NCI-H1436 (cell line): ENCODE results near the gene PLCB1.
"Not testable (repeated sequence)": the region's sequence is repeated elsewhere in the genome, so short reads cannot be mapped to it uniquely, and the experiment has no call there.

Experiments
- DNase-seq: peaks from one replicate; lab custom pipeline; 2025; lab: John Stamatoyannopoulos, UW

The PLCB1 gene

DNA sequence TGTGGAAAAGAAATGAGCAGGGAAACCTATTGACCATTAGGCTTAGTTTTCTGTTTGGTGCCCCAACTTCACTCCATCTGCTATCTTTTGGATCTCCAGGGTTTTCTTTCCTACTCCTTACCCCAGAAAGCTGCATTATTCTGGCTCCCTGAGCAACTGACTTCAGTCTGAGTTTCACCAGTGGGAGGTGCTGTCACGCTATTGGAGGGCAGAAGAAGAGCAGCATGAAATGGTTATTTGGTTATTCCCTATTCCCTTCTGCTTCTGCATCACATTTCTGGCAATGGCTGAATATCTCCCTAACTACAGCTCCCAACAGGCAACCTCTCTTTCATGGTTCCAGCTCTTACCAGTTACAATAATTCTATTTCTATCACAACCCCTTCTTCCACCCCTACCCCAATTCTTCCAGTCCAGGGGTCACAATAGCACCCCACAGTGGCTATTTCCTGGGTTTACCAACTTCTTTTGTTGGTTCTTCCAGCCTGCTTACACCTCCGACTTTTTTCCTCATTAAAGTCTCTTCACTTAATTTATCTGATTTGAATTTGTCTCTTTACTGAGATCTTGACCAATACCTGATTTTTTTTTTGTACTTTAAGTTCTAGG, 311.5 kb downstream of the PLCB1 start:
- DNase-seq, result no peak

DNA sequence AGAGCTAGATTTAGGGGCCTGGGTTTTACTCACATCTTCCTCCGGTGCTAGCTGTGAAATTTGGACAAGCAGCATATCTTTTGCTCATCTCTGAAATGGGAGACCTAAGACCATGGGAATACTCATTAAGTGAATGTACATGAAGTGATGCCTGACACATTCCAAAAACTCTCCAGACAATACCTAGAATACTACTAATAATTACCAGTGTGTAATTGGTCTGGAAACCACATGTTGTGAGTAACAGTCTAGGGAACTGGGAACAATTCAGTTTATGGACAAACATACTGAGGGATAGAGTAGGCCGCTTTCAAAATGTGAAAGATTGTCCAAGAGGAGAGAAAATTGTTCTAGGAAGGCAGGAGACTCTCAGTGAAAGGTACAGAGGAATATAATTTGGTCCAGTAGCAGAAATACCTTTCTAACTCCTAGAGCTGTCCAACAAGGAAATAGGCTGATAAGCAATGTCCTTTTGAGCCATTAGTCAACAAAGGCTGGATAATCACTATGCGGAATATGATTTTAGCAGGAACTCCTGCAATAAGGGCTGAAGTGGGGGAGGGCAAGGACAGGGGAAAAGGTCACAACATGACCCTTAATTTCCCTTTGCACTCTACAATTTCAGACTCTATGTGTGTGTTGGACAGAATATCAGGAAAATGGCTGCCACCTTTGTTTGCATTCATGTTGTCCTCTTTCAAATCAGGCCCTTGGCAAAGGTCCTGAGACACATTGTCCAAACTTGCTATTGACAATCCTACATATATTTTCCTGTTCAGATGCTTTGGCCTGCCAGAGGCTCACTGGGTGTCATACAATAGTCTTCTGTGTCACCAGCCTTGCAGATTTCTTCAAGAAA, 315.4 kb downstream of the PLCB1 start:
- DNase-seq, result no peak

DNA sequence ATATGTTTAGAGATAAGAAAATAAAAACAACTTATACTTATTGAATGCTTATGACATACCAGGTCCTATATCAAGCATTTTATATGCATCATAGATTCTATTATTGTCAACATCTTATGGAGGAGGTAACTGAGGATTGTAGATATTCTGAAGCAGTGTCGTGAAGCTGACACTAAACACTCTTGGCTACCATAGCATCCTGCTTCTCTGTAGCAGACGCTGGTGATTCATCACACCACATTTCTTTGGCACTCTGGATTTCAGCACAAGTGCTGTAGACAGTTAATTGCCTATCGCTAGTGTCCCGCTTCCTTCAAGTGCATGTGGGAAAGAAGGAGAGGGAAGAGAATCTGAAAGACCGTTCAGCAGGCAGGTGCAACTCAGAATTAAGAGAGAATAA, 317.1 kb downstream of the PLCB1 start:
- no peak for DNase-seq

DNA sequence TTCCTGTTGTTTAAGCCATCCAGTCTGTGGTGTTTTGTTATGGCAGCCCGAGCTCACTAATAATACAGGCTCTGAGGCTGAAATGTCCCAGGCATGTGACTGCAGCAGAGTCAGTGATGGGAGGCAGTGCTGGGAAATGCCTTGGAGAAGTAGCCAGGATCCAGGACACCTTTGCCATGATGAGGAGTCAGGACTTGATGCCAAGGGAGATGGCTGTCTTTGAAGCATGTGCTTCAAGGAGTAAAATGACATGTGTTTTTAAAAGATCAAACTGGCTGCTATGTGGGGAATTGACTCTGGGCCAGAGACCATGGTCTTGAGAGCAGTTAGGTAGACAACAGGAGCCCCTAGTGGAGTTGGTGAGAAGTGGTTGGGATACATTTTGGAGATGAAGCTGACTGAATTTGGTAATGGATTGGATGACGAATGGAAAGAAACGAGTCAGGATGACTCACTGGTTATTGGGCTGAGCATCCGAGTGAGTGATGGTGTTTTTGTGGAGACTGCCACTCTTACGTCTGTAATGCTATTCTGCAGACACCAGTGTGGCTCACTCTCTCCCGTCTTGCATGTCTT, 322.2 kb downstream of the PLCB1 start:
- no peak for DNase-seq

DNA sequence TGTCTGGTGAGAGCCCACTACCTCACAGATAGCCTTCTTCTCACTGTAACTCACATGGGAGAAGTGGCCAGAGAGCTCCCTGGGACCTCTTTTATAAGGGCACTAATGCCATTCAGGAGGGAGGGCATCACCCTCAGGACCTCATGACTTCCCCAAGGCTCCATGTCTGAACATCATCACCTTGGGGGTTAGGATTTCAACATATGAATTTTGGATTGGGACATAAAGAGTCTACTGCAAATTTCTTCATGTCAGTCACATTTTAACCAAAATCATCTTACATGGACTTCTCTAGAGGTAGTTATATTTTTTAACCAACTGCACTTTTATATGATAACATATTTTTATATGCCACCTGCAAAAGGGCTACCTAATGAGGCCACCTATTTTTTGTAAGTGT, 324.7 kb downstream of the PLCB1 start:
- no peak for DNase-seq

DNA sequence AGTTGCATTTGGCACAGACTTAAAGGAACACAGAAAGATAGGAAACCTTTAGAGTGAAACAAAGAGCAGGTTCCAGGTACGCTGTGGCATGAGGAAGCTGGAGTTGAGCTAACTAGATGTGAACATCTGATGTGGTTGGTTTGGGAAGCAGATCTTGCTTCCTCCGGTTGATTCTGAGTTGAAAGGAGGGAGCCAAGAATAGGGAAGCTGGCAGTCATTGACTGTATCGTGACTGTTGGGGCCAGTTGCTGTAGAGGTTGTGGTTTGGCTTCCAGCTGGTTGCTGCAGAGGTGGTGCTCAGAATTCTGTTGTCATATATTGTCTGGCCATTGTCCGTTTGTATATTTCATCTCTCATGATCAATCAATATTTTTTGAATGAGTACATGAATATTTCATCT, 325.9 kb downstream of the PLCB1 start:
- no peak for DNase-seq

DNA sequence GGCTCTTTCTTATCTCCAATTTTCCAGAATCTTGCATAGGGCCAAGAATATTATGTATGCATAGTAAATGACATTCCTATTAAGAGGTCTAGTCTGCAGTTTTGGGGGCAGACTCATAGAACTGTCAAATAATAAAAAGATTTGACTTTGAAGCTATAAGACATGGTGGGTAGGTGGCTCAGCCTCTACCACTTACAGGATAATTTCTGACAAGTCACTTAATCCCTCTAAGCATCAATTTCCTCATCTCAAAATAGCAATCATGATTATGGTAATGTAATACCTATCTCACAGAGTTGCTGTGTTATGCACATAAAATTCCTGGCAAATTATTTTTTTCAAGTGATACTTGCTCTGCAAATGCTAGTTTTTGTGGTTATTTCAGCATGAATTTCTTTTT, 329.1 kb downstream of the PLCB1 start:
- DNase-seq, result no peak

DNA sequence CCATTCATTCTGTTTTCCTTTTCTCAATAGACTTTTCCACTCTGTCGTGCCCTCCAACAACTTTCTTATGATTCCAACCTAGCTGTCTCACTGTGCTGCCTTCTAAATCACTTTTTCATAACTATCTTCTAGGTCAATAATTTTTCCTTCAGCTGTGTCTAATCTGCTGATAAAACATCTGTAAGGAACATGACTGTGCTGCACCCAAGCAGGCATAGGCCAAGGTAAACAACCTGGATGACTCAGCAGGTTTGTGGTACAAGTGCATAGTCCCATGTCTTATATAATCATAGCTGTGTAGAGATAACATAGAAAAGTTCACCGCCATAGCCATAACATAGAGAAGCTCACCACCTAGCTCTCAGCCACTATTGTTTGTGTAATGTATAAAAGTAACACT, 332.3 kb downstream of the PLCB1 start:
- DNase-seq, result no peak

DNA sequence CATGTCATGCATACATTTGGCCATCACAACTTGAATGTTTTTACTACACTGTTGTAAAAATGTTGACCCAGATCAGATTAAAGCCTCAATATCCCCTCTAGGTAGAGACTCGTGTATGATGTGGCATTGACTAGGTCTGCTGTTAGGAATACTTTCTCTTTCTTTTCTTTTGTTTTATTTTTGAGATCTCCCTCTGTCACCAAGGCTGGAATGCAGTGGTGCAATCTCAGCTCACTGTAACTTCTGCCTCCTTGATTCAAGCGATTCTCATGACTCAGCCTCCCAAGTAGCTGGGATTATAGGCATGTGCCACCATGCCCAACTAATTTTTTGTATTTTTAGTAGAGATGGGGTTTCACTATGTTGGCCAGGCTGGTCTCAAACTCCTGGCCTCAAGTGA, 334.7 kb downstream of the PLCB1 start:
- not testable (repeated sequence) for DNase-seq

DNA sequence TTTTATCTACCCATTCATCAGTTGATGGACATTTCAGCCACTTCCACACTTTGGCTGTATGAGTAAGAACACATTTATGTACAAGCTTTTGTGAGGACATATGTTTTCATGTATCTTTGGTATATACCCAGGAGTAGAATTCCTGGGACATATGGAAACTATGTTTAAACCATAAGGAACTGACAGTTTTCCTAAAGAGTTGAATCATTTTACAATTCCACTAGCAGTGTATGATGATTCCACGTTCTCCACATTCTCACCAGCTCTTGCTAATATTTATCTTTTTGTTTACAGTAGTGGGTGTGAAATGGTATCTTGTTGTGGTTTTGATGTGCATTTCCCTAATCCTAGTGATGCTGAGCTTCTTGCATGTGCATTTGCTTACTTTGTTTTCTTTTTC, 338.1 kb downstream of the PLCB1 start:
- no peak for DNase-seq

DNA sequence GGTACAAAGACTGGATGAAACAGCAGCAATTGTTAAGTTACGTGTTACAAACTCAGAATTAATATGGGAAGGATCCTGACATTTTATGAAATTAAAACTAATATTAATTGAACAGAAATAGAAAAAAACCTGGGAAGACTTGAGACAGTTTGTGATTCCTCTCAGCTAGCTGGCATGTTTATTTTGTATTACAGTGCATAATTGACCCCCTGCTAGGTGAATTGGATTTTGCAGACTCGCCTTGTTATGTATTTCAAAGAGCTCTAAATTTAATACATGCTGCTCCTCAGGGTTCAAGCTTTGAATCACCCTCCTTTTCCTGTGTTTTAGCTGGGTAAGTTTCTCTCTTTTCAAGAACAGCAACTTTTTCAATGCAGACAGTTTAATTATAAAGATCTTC, 339.4 kb downstream of the PLCB1 start:
- DNase-seq, result no peak

DNA sequence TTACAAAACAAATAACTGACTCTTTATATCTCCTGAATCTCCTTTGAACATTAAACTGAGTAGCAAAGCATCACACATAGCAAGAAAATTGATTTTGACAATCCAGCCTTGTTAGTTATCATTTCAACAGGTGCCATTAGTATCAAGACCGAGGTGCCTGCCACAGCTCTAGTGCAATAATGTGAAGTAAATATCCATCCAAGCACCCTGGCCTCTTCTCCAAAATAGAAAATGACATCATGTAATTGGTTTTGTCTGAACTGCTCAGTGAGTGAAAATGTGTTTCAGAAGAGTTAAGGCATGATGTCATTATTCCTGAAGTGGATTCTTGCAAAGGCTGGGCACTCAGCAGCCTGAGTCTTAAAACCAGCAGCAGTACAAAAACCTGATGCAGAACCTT, 341.4 kb downstream of the PLCB1 start:
- DNase-seq, result no peak

DNA sequence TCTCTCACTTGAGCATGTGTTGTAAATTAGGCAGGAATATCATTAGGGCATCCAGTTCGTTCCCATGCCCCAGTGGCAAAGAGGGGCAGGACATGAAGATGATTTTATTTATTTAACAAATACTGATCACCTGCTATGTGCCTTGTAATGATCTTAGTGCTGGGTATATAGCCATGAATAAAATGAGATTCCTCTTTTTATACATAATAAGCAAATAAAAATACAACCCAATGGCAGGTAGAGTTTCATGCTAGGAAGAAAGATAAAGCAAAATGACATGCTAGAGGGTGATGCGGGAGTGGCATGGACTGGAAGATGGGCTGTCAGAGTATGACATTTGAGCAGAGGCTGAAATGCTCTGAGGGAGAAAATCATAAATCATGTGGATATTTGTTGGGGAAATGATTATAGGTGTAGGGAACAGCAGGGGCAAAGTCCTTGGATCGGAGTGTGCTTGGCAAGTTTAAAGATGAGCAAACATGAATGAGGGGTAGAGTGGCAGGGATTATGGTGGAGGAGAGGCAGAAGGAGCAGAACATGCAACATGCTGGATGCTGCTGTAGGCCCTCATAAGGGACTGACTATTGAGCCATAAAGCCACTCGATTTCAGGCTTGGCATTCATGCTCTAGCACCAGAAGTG, 342.1 kb downstream of the PLCB1 start:
- no peak for DNase-seq

DNA sequence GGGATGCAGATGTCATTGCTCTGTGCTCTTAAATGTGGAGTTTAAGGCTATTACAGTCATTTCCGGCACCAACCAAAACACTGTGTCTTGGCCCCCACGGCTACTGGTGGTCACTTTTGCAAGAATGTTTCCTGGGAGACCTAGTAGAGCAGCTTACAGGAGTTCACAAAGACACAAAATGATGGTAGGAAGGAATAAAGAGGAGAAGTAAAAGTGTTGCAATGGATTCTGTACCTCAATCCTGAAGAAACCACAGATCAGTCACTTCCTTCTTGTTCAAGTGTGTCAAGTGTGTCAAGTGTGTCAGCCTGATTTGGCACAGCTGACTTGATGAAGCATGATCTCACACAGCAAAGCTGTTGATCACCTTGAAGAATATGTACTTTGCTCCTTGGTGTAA, 344.0 kb downstream of the PLCB1 start:
- DNase-seq, result no peak

DNA sequence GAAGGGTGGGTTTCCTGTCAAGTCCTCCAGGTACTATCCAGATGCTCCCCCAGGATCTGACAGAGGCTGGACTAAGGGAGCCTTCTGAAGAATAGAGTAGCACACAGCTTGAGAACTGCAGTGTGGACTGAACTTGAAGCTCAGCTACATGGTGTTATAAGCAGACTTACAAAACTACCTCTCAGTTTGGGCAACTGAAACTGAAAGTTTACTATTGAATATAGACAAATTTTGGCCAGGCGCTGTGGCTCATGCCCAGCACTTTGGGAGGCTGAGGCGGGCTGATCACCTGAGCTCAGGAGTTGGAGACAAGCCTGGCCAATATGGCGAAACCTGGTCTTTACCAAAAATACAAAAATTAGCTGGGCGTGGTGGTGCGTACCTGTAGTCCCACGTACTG, 348.5 kb downstream of the PLCB1 start:
- DNase-seq, result no peak

DNA sequence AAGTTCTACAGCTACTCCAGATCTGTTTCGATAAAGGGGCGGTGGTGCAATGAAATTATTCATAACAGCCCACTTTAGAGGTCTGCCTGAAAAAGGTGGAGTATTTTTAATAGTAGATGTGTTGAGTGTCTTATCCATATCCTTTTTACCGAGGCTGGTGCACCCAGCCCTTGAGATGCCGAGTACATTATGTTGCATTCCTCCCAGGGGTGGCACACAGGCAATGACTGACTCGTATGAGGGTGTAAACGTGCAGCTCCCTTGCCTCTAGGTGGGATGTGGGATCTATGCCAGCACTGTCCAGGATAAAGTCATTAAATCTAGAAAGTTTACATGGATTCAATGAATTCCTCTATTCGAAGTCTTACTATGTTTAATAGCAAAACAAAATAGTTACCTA, 355.6 kb downstream of the PLCB1 start:
- DNase-seq, result no peak

DNA sequence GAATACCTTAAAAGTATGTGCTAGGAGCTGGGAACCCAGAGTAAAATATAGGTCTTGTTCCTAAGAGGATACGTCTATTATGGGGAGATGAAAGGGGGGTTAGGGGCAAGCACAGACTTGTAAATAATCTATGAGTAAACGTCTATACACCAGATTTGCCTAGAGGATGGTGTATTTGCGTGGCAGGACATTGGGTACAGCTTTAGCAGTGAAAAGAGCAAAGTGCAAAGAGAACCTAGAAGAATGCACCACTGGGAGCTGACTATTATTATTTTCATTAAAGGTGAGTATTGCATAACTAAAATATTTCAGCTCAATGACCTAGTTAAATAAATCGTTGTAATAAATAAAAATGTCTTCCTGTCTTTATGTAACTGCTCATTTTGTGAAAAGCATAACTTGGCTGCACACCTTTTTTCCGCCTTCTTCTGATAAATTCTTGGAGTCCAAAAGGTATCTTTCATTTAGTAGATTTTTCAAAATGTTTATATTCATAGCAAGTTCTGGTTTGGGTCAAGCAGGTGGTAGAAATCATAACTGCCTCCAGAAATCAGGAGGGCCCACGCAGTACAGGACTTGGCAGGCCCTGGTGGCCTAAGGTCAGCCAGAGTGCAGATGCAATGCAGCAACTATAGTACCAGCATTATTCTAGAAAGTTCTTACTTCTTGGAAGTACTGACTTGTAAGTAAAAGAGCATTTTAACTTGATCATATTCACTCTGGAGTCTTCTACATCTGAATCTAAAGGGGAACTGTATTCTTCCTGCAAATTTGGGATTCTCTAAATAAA, 357.2 kb downstream of the PLCB1 start:
- DNase-seq, result no peak

DNA sequence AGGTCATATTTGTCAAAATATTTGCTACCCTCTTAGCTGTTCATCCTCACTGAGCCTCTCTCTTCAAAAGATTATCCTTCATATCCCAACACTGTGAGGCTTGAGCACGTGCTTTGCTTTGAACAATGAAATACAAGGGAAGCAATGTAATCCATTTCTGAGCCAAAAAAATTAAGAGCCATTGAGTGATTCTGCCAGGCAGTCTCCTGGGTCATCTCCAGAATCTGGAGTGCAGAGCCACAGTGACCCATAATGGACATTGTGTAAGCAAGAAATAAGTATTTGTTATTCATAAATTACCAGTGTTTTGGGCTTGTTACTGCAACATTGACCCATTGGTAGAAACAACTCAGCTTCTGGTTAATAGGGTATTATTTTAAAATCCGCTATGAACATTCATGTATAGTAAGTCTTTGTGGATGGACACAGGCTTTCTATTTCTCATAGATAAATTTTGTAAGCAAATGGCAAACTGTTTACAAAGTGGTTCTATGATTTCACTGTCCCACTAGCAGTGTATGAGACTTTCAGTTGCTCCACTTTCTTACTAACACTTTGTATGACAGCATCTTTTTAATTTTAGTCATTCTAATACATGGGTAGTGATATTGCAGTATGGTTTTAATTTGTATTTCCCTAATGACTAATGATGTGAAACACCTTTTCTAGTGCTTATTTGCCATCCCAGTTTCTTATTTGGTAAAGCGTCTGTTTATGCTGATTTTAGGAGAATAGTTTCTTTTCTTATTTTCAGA, 358.2 kb downstream of the PLCB1 start:
- DNase-seq, result no peak

DNA sequence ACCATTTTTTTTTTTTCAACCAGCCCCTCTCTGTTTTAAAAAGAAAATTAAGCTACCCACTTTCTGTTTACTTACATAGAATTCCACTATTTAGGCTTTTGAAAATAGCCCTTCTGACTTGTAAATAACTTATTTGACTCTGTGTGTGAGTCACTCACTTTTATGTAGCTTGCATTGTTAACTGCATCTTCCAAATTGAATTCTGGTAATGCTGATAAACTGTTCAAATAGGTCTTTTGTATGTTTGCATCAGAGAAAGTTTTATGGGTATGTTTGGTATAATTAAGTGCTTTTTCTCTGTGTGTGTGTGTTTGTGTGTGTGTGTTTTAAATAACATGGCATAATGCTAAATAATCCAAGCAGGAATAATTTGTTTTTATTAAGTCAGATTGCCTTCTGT, 360.1 kb downstream of the PLCB1 start:
- no peak for DNase-seq

DNA sequence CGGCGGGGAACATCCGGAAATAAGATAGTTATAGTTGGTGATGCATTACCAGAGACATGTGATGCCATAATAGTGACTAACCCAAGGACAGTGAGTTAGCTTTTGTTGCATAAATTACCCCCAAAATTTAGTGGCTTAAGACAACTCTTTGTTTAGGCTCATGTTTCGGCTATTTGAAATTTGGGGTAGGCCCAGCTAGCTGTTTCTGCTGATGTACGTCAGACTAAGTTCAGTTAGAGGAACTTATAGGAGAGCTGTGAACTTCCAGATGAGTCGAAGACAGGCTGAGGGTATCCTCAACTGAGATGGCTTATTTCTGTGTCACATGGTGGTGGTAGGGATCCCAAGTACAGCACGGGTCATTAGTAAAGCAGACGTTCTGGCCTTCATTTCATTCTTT, 366.5 kb downstream of the PLCB1 start:
- no peak for DNase-seq

DNA sequence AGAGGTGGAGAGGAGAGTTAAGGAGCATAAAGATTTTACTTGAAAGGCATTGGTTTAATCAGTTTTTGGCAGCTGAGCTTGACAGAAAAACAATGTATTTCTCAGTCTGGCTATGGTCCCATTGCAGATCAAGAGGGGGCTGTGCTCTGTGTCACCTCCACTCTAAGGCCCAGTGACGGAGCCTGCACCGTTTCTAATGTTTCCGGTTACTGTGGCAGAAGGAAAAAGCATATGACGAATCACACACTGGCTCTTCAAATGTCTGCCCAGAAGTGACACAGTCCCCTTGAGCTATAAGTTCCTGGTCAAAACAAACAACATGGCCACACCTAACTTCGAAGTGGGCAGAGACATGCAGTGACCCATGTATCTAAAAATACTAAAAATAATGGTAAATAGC, 372.0 kb downstream of the PLCB1 start:
- DNase-seq, result no peak
